Karpas-422 (cell line): ENCODE data around the gene TREH. TPM values are rescaled to one million over a fixed set of nuclear protein-coding genes. Genes with fewer than 3 reads are reported as not detected.

Experiments
- DNase-seq: peaks from one replicate; pipeline ENCODE4 v3.0.0-alpha.2; 2015
- H2AFZ ChIP-seq: fragments of 200-600 bp; sonication (generic); 2 replicates; pipeline ENCODE4 v1.6.1; 2014; ENCODE audit warnings: antibody characterized with exemption, low read length, mixed read lengths
- H3K27ac ChIP-seq: fragments of 200-600 bp; sonication (generic); 2 replicates; pipeline ENCODE4 v1.5.1; 2014; ENCODE audit warnings: mild to moderate bottlenecking, low read length, moderate library complexity
- H3K27me3 ChIP-seq: fragments of 200-600 bp; sonication (generic); 2 replicates; pipeline ENCODE4 v1.6.1; 2014; ENCODE audit warnings: low read length, mixed read lengths
- H3K36me3 ChIP-seq: fragments of 200-600 bp; sonication (generic); 2 replicates; pipeline ENCODE4 v1.6.1; 2014; ENCODE audit warnings: low read length, mixed read lengths; ENCODE audit not compliant: insufficient read depth
- H3K4me1 ChIP-seq: fragments of 200-600 bp; sonication (generic); 2 replicates; pipeline ENCODE4 v1.6.1; 2014; ENCODE audit warnings: mild to moderate bottlenecking, low read length, mixed read lengths
- H3K4me2 ChIP-seq: fragments of 200-600 bp; sonication (generic); 2 replicates; pipeline ENCODE4 v1.6.1; 2014; ENCODE audit warnings: low read length, low read depth, mild to moderate bottlenecking; ENCODE audit not compliant: poor library complexity, severe bottlenecking
- H3K4me3 ChIP-seq: fragments of 200-600 bp; sonication (generic); 2 replicates; pipeline ENCODE4 v1.5.1; 2014; ENCODE audit warnings: mild to moderate bottlenecking, antibody characterized with exemption, low read length, mixed read lengths
- H3K79me2 ChIP-seq: fragments of 200-600 bp; sonication (generic); 2 replicates; pipeline ENCODE4 v1.6.1; 2014; ENCODE audit warnings: mild to moderate bottlenecking, low read length, mixed read lengths
- H3K9ac ChIP-seq: fragments of 200-600 bp; sonication (generic); 2 replicates; pipeline ENCODE4 v1.6.0; 2014; ENCODE audit warnings: low read length
- H3K9me2 ChIP-seq: fragments of 200-600 bp; sonication (generic), shearing (Covaris generic); replicated peaks from 2 replicates; pipeline ENCODE4 v1.6.0; 2014; ENCODE audit warnings: mild to moderate bottlenecking, low read length, moderate library complexity; ENCODE audit not compliant: insufficient read depth
- H3K9me3 ChIP-seq: fragments of 300-700, 200-600 bp; sonication (generic); 2 replicates; pipeline ENCODE4 v1.6.1; 2014; ENCODE audit warnings: low read length, mixed read lengths
- H4K20me1 ChIP-seq: fragments of 200-600 bp; sonication (generic); 2 replicates; pipeline ENCODE4 v1.6.1; 2014; ENCODE audit warnings: mild to moderate bottlenecking, antibody characterized with exemption, low read length, low read depth; ENCODE audit not compliant: insufficient read depth
- total RNA-seq: library from RNA; depleted of rRNA; stranded (reverse); fragments of >200 nt; shearing (Covaris generic); gene quantifications from 2 replicates; pipeline ENCODE4 v1.2.3, GENCODE V29; 2014; ENCODE audit warnings: low replicate concordance

TREH gene
- total RNA-seq, 1 experiment from 2014 or later: not detected

DNA sequence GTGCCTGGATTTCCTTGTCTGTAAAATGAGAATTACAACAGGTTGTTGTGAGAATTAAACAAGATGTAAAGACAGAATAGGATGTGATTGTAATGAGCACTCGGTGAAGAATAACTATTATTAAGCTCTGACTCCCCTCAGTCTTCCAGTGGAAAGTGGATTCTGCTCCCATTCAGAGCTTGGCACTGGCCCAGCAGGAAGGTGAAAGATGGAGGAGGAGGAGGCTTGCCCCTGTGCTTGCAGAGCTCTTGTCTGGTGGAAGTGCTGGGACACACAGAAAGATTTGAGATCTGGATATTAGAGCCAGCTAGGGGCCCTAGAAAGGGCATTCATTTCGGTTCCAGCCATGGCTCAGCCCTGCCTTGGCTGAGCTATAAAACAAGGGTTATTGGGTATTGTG lies 43.8 kb downstream of the TREH start:
- Histone ChIP-seq H3K4me3 (no peak overlapping the region), H3K9me2 (no peaks in the 10 kb centered on the region), H3K79me2 (no peaks in the 10 kb centered on the region), H3K4me2 (no peak overlapping the region), H2AFZ (no peak overlapping the region), H3K27ac (no peak overlapping the region), H3K9ac (no peak overlapping the region), H4K20me1 (no peaks in the 10 kb centered on the region), H3K9me3 (no peaks in the 10 kb centered on the region), H3K27me3 (no peaks in the 10 kb centered on the region), H3K4me1 (no peaks in the 10 kb centered on the region), H3K36me3 (no peaks in the 10 kb centered on the region)
- DNase-seq: no peak

GRCh38 chr11:118635237-118635591 lies 44.2 kb downstream of the TREH start:
- Histone ChIP-seq H3K9me2 (no peaks in the 10 kb centered on the region), H3K79me2 (no peaks in the 10 kb centered on the region), H3K9ac (no peak overlapping the region), H3K4me1 (no peaks in the 10 kb centered on the region), H3K4me3 (no peak overlapping the region), H3K4me2 (no peak overlapping the region), H3K9me3 (no peaks in the 10 kb centered on the region), H3K27me3 (no peaks in the 10 kb centered on the region), H3K27ac (no peak overlapping the region), H4K20me1 (no peaks in the 10 kb centered on the region), H3K36me3 (no peaks in the 10 kb centered on the region), H2AFZ (no peak overlapping the region)
- DNase-seq: no peak

- no peaks in the 10 kb centered on the region for H4K20me1 ChIP-seq
- DNase-seq: no peak
- H3K9me3 ChIP-seq: no peaks in the 10 kb centered on the region
- H3K4me3 ChIP-seq: no peak overlapping the region
- no peaks in the 10 kb centered on the region for H3K9me2 ChIP-seq
- H2AFZ ChIP-seq: no peak overlapping the region
- no peaks in the 10 kb centered on the region for H3K36me3 ChIP-seq
- no peaks in the 10 kb centered on the region for H3K27me3 ChIP-seq
- no peak overlapping the region for H3K27ac ChIP-seq
- H3K79me2 ChIP-seq: no peaks in the 10 kb centered on the region
- H3K4me1 ChIP-seq: no peaks in the 10 kb centered on the region
- H3K4me2 ChIP-seq: no peak overlapping the region
- H3K9ac ChIP-seq: no peak overlapping the region
Observed at GRCh38 chr11:118634431-118635236, 44.8 kb downstream of the TREH start.

- no peak for DNase-seq
- H2AFZ ChIP-seq: no peak overlapping the region
- H3K9me3 ChIP-seq: no peaks in the 10 kb centered on the region
- H4K20me1 ChIP-seq: no peaks in the 10 kb centered on the region
- H3K9ac ChIP-seq: no peak overlapping the region
- no peaks in the 10 kb centered on the region for H3K79me2 ChIP-seq
- no peak overlapping the region for H3K4me2 ChIP-seq
- no peaks in the 10 kb centered on the region for H3K27me3 ChIP-seq
- H3K4me1 ChIP-seq: no peaks in the 10 kb centered on the region
- no peaks in the 10 kb centered on the region for H3K9me2 ChIP-seq
- no peak overlapping the region for H3K27ac ChIP-seq
- no peaks in the 10 kb centered on the region for H3K36me3 ChIP-seq
- H3K4me3 ChIP-seq: no peak overlapping the region
Observed at GRCh38 chr11:118633979-118634378, 45.5 kb downstream of the TREH start.

DNA sequence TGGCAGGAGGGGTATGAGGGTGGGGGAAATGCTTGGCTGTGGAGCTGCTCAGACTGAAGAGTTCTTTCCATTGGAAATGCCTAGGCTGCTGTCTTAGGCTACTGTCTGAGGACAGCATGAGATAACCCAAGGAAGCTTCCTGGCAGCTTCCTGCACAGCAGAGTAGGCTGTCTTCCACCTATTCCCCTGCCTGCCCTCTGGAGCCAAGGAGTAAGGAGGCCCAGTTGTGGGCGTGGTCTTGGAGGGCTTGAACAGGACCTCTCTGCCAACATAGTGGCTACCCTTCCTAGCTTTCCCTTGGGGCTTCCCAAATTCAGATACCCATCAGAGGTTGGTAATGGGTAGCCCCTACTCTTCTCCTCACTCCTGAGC lies 46.1 kb downstream of the TREH start:
- Histone ChIP-seq H3K4me2 (no peak overlapping the region), H4K20me1 (no peaks in the 10 kb centered on the region), H3K79me2 (no peaks in the 10 kb centered on the region), H3K27me3 (no peaks in the 10 kb centered on the region), H3K36me3 (no peaks in the 10 kb centered on the region), H3K9ac (no peak overlapping the region), H3K9me3 (no peaks in the 10 kb centered on the region), H3K4me3 (no peak overlapping the region), H3K27ac (no peak overlapping the region), H2AFZ (no peak overlapping the region), H3K4me1 (no peaks in the 10 kb centered on the region), H3K9me2 (no peaks in the 10 kb centered on the region)
- no peak for DNase-seq

DNA sequence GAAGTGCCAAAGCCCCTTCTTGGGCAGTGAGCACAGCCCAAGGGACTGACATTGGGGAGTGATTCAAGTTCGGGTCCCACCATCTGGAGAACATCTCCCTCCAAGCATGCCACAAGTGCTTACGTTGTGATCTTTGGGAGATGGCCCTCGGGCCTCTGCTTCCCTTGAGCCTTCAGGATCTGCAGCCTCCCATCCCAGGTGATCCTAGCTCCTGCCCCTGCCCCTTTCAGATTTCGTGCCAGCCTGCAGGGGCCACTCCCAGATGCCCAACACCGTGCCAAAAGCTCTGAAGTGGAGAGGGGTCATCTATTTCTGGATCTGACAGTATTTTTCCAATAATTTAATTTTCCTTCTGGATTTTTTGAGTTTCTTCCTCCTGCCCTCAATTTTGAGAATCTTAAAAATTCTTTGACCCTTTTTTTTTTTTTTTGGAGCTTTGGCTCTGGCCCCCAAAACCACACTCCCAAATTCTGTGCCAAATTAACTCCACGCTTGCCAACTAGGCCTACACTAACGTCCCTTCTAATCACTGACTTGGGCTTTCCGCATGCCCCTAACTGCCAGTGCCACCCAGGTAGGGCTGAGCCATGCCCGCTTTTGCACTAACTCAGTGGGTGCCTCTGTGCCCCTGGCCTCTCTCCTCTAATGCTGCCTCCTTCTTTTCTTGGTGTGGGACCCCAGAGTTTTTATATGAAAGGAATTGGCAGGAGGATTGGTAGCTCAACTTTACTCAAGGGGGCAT lies 46.7 kb downstream of the TREH start:
- no peaks in the 10 kb centered on the region for H3K36me3 ChIP-seq
- no peaks in the 10 kb centered on the region for H3K4me1 ChIP-seq
- no peak for DNase-seq
- H3K79me2 ChIP-seq: no peaks in the 10 kb centered on the region
- no peak overlapping the region for H3K27ac ChIP-seq
- H3K27me3 ChIP-seq: no peaks in the 10 kb centered on the region
- no peak overlapping the region for H3K4me3 ChIP-seq
- H3K9me2 ChIP-seq: no peaks in the 10 kb centered on the region
- H4K20me1 ChIP-seq: no peaks in the 10 kb centered on the region
- no peak overlapping the region for H2AFZ ChIP-seq
- H3K9ac ChIP-seq: no peak overlapping the region
- H3K4me2 ChIP-seq: no peak overlapping the region
- H3K9me3 ChIP-seq: no peaks in the 10 kb centered on the region

DNA sequence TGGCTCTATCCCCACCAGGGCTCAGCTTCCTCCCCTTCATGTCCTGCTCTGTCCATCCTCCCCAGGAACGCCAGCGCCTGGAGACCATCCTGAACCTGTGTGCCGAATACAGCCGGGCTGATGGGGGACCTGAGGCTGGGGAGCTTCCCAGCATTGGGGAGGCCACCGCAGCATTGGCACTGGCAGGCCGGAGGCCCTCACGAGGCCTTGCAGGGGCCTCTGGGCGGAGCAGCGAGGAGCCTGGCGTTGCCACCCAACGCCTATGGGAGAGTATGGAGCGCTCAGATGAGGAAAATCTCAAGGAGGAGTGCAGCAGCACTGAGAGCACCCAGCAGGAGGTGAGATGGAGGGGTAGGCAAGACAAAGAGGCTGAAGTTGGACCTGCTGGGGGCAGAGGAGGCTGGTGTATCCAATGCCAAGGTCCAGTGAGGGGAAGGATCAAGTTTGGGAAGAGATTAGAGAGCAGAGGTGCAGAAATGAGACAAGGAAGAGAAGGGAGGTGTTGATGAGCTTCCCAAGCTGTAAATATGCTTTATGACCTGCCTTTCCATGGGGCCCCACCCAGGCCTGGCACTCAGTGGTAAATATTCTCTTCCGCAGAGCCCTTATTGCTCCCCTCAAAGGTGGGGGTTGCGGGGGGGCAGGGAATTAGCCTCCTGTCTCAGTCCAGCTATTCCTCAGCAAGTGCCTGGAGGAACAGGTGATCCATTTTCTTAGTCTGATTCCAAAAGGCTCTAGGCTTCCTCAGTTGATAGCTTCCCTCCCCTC lies 48.1 kb downstream of the TREH start:
- Histone ChIP-seq H3K9me2 (no peaks in the 10 kb centered on the region), H3K4me3 (no peak overlapping the region), H3K36me3 (no peaks in the 10 kb centered on the region), H3K9ac (no peak overlapping the region), H4K20me1 (no peaks in the 10 kb centered on the region), H2AFZ (no peak overlapping the region), H3K27me3 (no peaks in the 10 kb centered on the region), H3K4me2 (no peak overlapping the region), H3K27ac (no peak overlapping the region), H3K4me1 (no peaks in the 10 kb centered on the region), H3K9me3 (no peaks in the 10 kb centered on the region), H3K79me2 (no peaks in the 10 kb centered on the region)
- no peak for DNase-seq
